H1 (cell line): ENCODE measurements around the gene WDR5. TPM values are rescaled to one million over a fixed set of nuclear protein-coding genes. Genes with fewer than 3 reads are reported as not detected.

Experiments used
- POLR2A ChIP-seq, 2 experiments: IDR thresholded peaks; 1 replicate in 1 of 2; 2 replicates in 1 of 2; pipeline ENCODE4 v1.6.1; 2011; ENCODE audit warnings: low read depth in 2 of 2, low read length in 2 of 2, mild to moderate bottlenecking in 2 of 2; ENCODE audit errors: control extremely low read depth in 1 of 2
- polyA plus RNA-seq, 7 experiments: library from polyadenylated mRNA; depleted of rRNA in 3 of 7; stranded (reverse) in 5 of 7; unstranded in 2 of 7; fragments of >200 nt in 5 of 7; fragments of 200-250 nt in 2 of 7; gene quantifications; 1 replicate in 5 of 7; 2 replicates in 1 of 7; 4 replicates in 1 of 7; pipeline versions ENCODE4 v1.2.1 to v1.2.3, GENCODE V29; 2011 to 2013; ENCODE audit warnings: missing spikeins in 2 of 7, mixed read lengths in 2 of 7
- total RNA-seq: library from RNA; stranded (reverse); fragmentation: NEBNext Ultra II Directional; extraction: Animal tissue kit (Norgen Biotek cat#: 25700); gene quantifications from 2 replicates; pipeline ENCODE4 v1.2.1, GENCODE V29; 2021

The WDR5 gene
- total and polyA plus RNA-seq, 2 of the 8 experiments (the other 6 are each of a cell fraction or from before 2014, with no cell fraction given) = 38.4 to 68.1 TPM

DNA sequence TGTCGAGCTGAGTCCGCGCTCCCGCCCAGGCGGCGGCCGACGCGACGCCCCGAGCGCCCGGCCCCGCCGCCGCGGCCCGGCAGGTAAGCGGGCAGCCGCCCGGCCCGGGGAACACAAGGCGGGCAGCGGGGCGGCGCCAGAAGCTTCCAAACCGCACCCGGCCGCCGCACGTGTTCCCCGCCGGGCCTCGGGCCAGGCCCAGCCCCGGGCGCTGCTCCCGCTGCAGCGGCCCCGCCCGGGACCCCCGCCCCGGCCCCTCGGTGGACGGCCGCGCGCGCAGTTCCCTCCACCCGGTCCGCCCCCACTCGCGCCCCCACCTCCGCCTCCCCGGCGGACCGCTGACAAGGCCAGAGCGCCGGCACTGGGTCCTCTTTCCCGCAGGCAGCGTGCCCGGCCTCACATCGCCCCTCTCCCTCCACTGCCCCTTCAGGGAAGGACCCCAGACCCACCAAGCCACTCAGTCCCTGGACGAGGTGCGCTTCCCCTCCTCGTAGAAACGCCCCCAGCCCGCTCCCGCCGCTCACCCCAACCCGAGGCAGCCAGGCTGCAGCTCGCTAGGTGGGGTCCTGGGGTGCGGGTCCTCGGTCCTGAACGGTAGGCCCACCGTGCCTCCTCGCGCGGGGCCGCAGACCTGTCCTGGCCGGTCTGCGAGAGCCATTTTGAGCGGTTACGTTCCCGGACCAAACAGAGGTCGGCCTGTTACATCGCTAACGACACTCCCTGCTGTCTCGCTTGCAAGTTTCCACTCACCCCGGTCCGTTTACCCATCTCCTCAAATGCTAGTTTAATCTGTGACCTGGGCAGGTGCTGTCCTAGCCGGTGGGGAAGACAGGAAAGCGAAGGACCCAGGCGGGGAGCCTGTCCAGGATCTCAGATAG lies 475 bp downstream of the WDR5 start (continued):
- peak in 1 of 2 experiments; percentile 31; a peak in 1 of 3 replicates for TF ChIP-seq POLR2A (IDR thresholded peaks at IDR 0.05; ENCODE audit: control extremely low read depth in 1 of 2, low read depth in 2 of 2, low read length in 2 of 2)
